ENCODE results near the gene METTL1. TPM values are rescaled to one million over a fixed set of nuclear protein-coding genes. Genes with fewer than 3 reads are reported as not detected.

METTL1 gene
- total RNA-seq, 2 experiments from 2014 or later, result 17.3 to 20.4 TPM

- Mint-ChIP-seq H3K9me3 (no peaks in the 10 kb centered on the region), H3K27me3 (ENCODE audit: low read depth) (no peaks in the 10 kb centered on the region), H3K4me3 (peak overlapping the region; percentile 28), H3K4me1 (ENCODE audit: low read depth) (peaks cover 39% of the 10 kb centered on the region), H3K36me3 (ENCODE audit: low read depth) (peaks cover 5% of the 10 kb centered on the region), H3K27ac (peak overlapping the region; percentile 54)
- intact Hi-C loops (cut with micrococcal nuclease), result no loop called here
- CTCF ChIA-PET, result interaction anchor here (0.7 to 1.2 kb wide), 2 partner anchors 21 to 85 kb away, joined by 3 read pairs; no protein-coding TSS in a partner anchor
- no peak for DNase-seq
Measured at GRCh38 chr12:57739387-57739786, 32.5 kb downstream of the METTL1 start.

DNA sequence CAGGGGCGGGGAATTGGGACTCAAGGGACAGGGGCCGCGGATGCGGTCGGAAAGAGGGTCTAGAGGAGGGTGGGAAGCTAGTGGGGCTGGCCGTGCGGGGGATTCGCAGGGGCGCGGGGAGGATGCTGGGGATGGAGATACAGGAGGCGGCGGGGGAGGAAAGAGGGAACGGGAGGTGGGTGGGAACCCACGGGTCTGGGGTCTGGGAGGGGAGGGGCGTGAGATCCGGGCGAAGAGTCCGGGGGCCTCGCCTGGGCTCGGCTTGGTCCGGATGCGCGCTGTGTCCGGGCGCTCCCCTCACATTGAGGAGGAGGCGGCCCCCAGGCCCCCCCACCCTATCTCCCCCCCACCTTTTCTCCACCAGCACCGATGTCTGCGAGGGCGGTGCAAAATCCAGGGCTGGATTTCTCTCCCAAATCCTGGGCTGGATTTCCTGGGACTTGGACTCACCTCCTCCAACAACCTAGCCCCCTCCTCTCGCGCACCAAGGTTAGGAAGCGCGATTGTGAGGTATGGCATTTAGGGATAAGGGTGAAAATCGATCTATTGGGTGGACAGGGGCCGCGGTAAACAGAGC, 33.2 kb downstream of the METTL1 start, which contains the start of gene AGAP2:
TSS of gene AGAP2 (minus strand) at position 82 of the 577 bp plus-strand sequence. CDS start 496 bp downstream, outside the sequence.
- Mint-ChIP-seq H3K27ac (peak within 1 kb of the TSS; percentile 54), H3K36me3 (ENCODE audit: low read depth) (peaks cover 6% of the 10 kb centered on the region), H3K4me3 (peak within 1 kb of the TSS; percentile 28), H3K4me1 (ENCODE audit: low read depth) (peaks cover 33% of the 10 kb centered on the region), H3K9me3 (no peaks in the 10 kb centered on the region), H3K27me3 (ENCODE audit: low read depth) (no peaks in the 10 kb centered on the region)
- intact Hi-C loops (cut with micrococcal nuclease), result no loop called here
- CTCF ChIA-PET, result interaction anchor here (0.7 to 1.2 kb wide), 2 partner anchors 21 to 84 kb away, joined by 3 read pairs; no protein-coding TSS in a partner anchor
- DNase-seq, result no peak

- Mint-ChIP-seq H3K9me3 (no peaks in the 10 kb centered on the region), H3K27me3 (ENCODE audit: low read depth) (no peaks in the 10 kb centered on the region), H3K36me3 (ENCODE audit: low read depth) (peaks cover 10% of the 10 kb centered on the region), H3K4me1 (ENCODE audit: low read depth) (peaks cover 30% of the 10 kb centered on the region), H3K27ac (no peak overlapping the region), H3K4me3 (no peak overlapping the region)
- no peak for DNase-seq
- CTCF ChIA-PET, result no interaction called here
- intact Hi-C loops (cut with micrococcal nuclease), result no loop called here
Measured at GRCh38 chr12:57737467-57738460, 34.1 kb downstream of the METTL1 start.

DNA sequence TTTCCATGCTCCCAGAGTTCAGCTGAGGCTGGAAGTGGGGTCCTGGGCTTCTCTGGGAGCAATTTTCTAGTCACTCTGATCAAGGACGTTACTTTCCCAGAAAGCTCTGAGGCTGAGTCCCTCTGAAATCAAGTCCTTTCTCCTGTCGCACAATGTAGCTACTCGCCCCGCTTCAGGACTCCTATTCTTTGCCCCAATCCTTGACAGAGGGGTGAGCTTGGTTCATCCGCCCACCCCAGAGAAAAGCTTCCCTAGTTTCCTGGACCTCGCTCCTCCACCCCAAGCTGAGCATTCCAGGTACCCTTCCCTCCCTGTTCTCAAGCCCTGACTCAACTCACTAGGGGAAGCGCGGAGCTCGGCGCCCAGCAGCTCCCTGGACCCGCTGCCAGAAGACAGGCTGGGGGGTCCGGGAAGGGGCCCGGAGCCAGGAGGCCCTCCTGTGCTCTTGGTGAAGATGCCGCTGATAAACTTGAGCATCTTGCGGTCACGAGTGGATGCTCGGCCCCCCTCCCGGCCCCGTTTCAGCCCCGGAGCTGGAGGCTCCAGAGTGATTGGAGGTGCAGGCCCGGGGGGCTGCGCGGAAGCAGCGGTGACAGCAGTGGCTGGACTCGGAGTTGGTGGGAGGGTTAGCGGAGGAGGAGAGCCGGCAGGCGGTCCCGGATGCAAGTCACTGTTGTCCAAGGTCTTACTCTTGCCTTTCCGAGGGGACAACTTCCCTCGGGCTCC, 35.0 kb downstream of the METTL1 start:
- peaks cover 16% of the 10 kb centered on the region for H3K36me3 Mint-ChIP-seq (ENCODE audit: low read depth)
- no peaks in the 10 kb centered on the region for H3K27me3 Mint-ChIP-seq (ENCODE audit: low read depth)
- DNase-seq, result no peak
- no peaks in the 10 kb centered on the region for H3K9me3 Mint-ChIP-seq
- no peak overlapping the region for H3K4me3 Mint-ChIP-seq
- intact Hi-C loops (cut with micrococcal nuclease), result no loop called here
- peaks cover 25% of the 10 kb centered on the region for H3K4me1 Mint-ChIP-seq (ENCODE audit: low read depth)
- CTCF ChIA-PET, result interaction anchor here (0.9 kb wide), 1 partner anchor 10 kb away, joined by 4 read pairs; no protein-coding TSS in a partner anchor
- H3K27ac Mint-ChIP-seq, result no peak overlapping the region

DNA sequence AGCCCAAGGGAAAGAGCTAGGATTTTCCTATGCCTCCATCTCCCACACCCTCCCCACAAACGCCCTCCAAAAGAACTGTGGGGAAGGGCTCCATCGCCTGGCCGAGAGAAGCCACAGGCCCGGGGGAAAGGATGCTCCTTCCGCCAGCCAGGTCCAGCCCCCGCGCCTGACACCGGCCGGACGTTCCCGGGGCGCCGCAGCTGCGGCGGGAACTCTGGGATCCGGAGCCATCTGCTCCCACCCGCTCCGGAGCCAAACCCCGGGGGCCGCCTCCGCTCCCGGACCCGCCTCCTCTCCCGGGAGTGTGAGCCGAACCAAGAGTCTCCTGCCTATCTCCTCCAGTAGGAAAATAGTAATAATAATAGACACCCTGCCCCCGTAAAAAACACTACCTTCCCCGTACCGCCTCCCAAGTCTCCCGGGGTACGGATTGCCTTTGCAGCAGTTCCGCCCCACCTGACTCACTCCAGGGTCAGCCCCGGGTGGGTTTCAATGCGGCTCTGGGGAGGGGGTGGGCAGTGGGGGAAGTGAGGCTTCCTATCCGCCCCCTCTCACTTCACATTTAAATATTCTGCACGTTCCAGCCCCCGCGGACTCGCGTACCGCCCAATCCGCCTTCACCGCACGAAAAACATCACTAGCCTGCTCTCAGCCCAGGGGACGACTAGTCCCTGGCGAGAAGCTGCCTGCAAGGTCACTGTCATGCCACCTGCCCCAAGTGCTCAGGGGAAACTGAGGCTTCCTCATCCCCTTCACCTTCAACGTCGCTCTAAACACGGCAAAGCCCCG, 35.8 kb downstream of the METTL1 start:
- CTCF ChIA-PET, result interaction anchor here (0.9 kb wide), 1 partner anchor 10 kb away, joined by 4 read pairs; no protein-coding TSS in a partner anchor
- H3K27ac Mint-ChIP-seq, result no peak overlapping the region
- peaks cover 22% of the 10 kb centered on the region for H3K36me3 Mint-ChIP-seq (ENCODE audit: low read depth)

GRCh38 chr12:57735198-57735855, 36.6 kb downstream of the METTL1 start:
- CTCF ChIA-PET, result interaction anchor here (0.7 kb wide), 1 partner anchor 168 kb away, joined by 3 read pairs; no protein-coding TSS in a partner anchor
- Mint-ChIP-seq H3K36me3 (ENCODE audit: low read depth) (peaks cover 23% of the 10 kb centered on the region), H3K9me3 (no peaks in the 10 kb centered on the region), H3K27ac (no peak overlapping the region), H3K4me3 (no peak overlapping the region), H3K27me3 (ENCODE audit: low read depth) (no peaks in the 10 kb centered on the region), H3K4me1 (ENCODE audit: low read depth) (peaks cover 19% of the 10 kb centered on the region)
- intact Hi-C loops (cut with micrococcal nuclease), result no loop called here
- DNase-seq, result no peak

More for the DNA sequence above, 35.8 kb downstream of the METTL1 start:
- DNase-seq, result no peak
- Mint-ChIP-seq H3K4me1 (ENCODE audit: low read depth) (peaks cover 25% of the 10 kb centered on the region), H3K27me3 (ENCODE audit: low read depth) (no peaks in the 10 kb centered on the region), H3K9me3 (no peaks in the 10 kb centered on the region), H3K4me3 (no peak overlapping the region)
- intact Hi-C loops (cut with micrococcal nuclease), result no loop called here

GRCh38 chr12:57734591-57734990, 37.3 kb downstream of the METTL1 start:
- Mint-ChIP-seq H3K4me1 (ENCODE audit: low read depth) (peaks cover 13% of the 10 kb centered on the region), H3K36me3 (ENCODE audit: low read depth) (peaks cover 23% of the 10 kb centered on the region), H3K9me3 (no peaks in the 10 kb centered on the region), H3K27me3 (ENCODE audit: low read depth) (no peaks in the 10 kb centered on the region), H3K27ac (no peak overlapping the region), H3K4me3 (no peak overlapping the region)
- DNase-seq, result no peak
- CTCF ChIA-PET, result interaction anchor here (0.7 kb wide), 2 partner anchors 9 to 169 kb away, joined by 3 read pairs; no protein-coding TSS in a partner anchor
- intact Hi-C loops (cut with micrococcal nuclease), result no loop called here

- intact Hi-C loops (cut with micrococcal nuclease), result no loop called here
- no peak for DNase-seq
- peaks cover 26% of the 10 kb centered on the region for H3K36me3 Mint-ChIP-seq (ENCODE audit: low read depth)
- no peaks in the 10 kb centered on the region for H3K9me3 Mint-ChIP-seq
- H3K4me3 Mint-ChIP-seq, result no peak overlapping the region
- CTCF ChIA-PET, result no interaction called here
- no peak overlapping the region for H3K27ac Mint-ChIP-seq
- H3K4me1 Mint-ChIP-seq (ENCODE audit: low read depth), result peaks cover 7% of the 10 kb centered on the region
- no peaks in the 10 kb centered on the region for H3K27me3 Mint-ChIP-seq (ENCODE audit: low read depth)
Measured at GRCh38 chr12:57733928-57734327, 38.0 kb downstream of the METTL1 start.

GRCh38 chr12:57732726-57733593, 38.9 kb downstream of the METTL1 start:
- H3K9me3 Mint-ChIP-seq, result no peaks in the 10 kb centered on the region
- intact Hi-C loops (cut with micrococcal nuclease), result no loop called here
- H3K27ac Mint-ChIP-seq, result no peak overlapping the region
- no peaks in the 10 kb centered on the region for H3K27me3 Mint-ChIP-seq (ENCODE audit: low read depth)
- peaks cover 6% of the 10 kb centered on the region for H3K4me1 Mint-ChIP-seq (ENCODE audit: low read depth)
- no peak for DNase-seq
- CTCF ChIA-PET, result interaction anchor here (0.7 to 0.8 kb wide), 4 partner anchors 8 to 274 kb away, joined by 3 to 4 read pairs (median 4); no protein-coding TSS in a partner anchor
- peaks cover 32% of the 10 kb centered on the region for H3K36me3 Mint-ChIP-seq (ENCODE audit: low read depth)
- no peak overlapping the region for H3K4me3 Mint-ChIP-seq

GRCh38 chr12:57732270-57732669, 39.6 kb downstream of the METTL1 start:
- CTCF ChIA-PET, result interaction anchor here (0.8 kb wide), 1 partner anchor 9 kb away, joined by 4 read pairs; no protein-coding TSS in a partner anchor
- Mint-ChIP-seq H3K27me3 (ENCODE audit: low read depth) (no peaks in the 10 kb centered on the region), H3K4me1 (ENCODE audit: low read depth) (peaks cover 6% of the 10 kb centered on the region), H3K36me3 (ENCODE audit: low read depth) (peaks cover 36% of the 10 kb centered on the region), H3K4me3 (no peak overlapping the region), H3K27ac (no peak overlapping the region), H3K9me3 (no peaks in the 10 kb centered on the region)
- intact Hi-C loops (cut with micrococcal nuclease), result no loop called here
- no peak for DNase-seq
